MM.1S (cell line): ENCODE data around the gene NBEAL2.

Source experiments
- CTCF ChIP-seq: fragments of 300-600 bp; sonication (generic); IDR thresholded peaks from 2 replicates; pipeline ENCODE4 v1.5.1; 2016; ENCODE audit warnings: antibody characterized with exemption, low read length, mixed read lengths
- EZH2phosphoT487 ChIP-seq: fragments of 300-600 bp; sonication (generic); IDR thresholded peaks from 2 replicates; pipeline ENCODE4 v1.6.1; 2018; ENCODE audit warnings: antibody characterized with exemption, low read length

GRCh38 chr3:46950177-46950576 is 29.3 kb upstream of the NBEAL2 start:
- no peak for TF ChIP-seq CTCF
- TF ChIP-seq EZH2phosphoT487 = no peak
